Spinal cord (tissue), 10 donors: ENCODE measurements around the gene USP34. TPM values are rescaled to one million over a fixed set of nuclear protein-coding genes. Genes with fewer than 3 reads are reported as not detected.

ENCODE experiments used
- DNase-seq, 6 donors: peaks; one replicate each; pipeline versions ENCODE4 v3.0.0 to v3.0.0-alpha.2; 2013 to 2015; ENCODE audit warnings: low spot score in 6 of 6, low read depth in 4 of 6
- H3K27ac ChIP-seq: one replicate; pipeline ENCODE4 v1.5.1; 2013; ENCODE audit warnings: low read depth, low read length, control low read depth
- H3K27me3 ChIP-seq: one replicate; pipeline ENCODE4 v1.6.1; 2013; ENCODE audit warnings: low read length; ENCODE audit not compliant: control insufficient read depth, insufficient read depth
- H3K36me3 ChIP-seq: one replicate; pipeline ENCODE4 v1.6.1; 2013; ENCODE audit warnings: low read length; ENCODE audit not compliant: control insufficient read depth, insufficient read depth
- H3K4me1 ChIP-seq: one replicate; pipeline ENCODE4 v1.6.1; 2013; ENCODE audit warnings: low read length; ENCODE audit not compliant: control insufficient read depth, insufficient read depth
- H3K4me3 ChIP-seq: one replicate; pipeline ENCODE4 v1.5.1; 2013; ENCODE audit warnings: low read depth, low read length, control low read depth
- H3K9me3 ChIP-seq: one replicate; pipeline ENCODE4 v1.6.1; 2013; ENCODE audit warnings: low read length; ENCODE audit not compliant: control insufficient read depth, insufficient read depth
- WGBS: methylation state at CpG from one replicate; pipeline ENCODE4 v1.1.5; 2013; ENCODE audit warnings: missing lambda C conversion rate; ENCODE audit not compliant: insufficient coverage; 5-methylcytosine and 5-hydroxymethylcytosine counted together
- polyA plus RNA-seq, 2 donors: library from polyadenylated mRNA; unstranded; fragments of 120-200 nt; gene quantifications; one replicate each; pipeline ENCODE4 v1.2.1, GENCODE V29; 2013; ENCODE audit not compliant: insufficient read length in 2 of 2
- total RNA-seq, 2 donors: library from RNA; depleted of rRNA in 1 of 2; stranded (reverse); fragments of 120-200 nt in 1 of 2; fragments of >200 nt in 1 of 2; gene quantifications; one replicate each; pipeline versions ENCODE4 v1.2.3 to v1.2.4, GENCODE V29; 2013 to 2014
- donor health status: healthy.

USP34 gene
- total and polyA plus RNA-seq, 4 donors: 127 to 206 (median 143) TPM

DNA sequence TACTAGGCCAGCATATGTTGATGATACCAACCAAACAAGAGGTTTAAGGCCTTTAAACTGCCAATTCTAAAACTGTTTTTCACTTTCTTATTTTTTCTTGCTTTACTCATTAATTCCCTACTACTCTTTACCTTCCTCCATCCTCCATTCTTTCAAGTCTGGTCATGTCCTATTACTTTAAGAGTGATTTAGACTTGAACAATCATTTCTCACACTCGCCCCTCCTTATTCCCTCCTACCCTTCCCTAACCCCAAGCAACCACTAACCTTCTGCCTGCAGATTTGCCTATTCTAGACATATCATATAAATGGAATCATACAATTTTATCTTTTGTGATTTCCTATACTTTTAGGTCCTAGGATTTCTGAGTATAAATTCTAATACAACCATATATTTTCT lies 127.7 kb downstream of the USP34 start:
- Histone ChIP-seq H3K4me1 (no peaks in the 10 kb centered on the region), H3K36me3 (peaks cover 33% of the 10 kb centered on the region), H3K27ac (no peak overlapping the region), H3K27me3 (no peaks in the 10 kb centered on the region), H3K4me3 (no peak overlapping the region), H3K9me3 (no peaks in the 10 kb centered on the region)
- DNase-seq: no peak
- WGBS: no CpG with 5 or more reads among the region's 1 CpG

- Histone ChIP-seq H3K27ac (no peak overlapping the region), H3K36me3 (peaks cover 26% of the 10 kb centered on the region), H3K27me3 (no peaks in the 10 kb centered on the region), H3K9me3 (no peaks in the 10 kb centered on the region), H3K4me3 (no peak overlapping the region), H3K4me1 (no peaks in the 10 kb centered on the region)
- no peak for DNase-seq
- no CpG with 5 or more reads among the region's 2 CpGs for WGBS
Observed at GRCh38 chr2:61340242-61340641, 130.6 kb downstream of the USP34 start.

- Histone ChIP-seq H3K4me3 (no peak overlapping the region), H3K36me3 (peaks cover 21% of the 10 kb centered on the region), H3K27me3 (no peaks in the 10 kb centered on the region), H3K4me1 (no peaks in the 10 kb centered on the region), H3K9me3 (no peaks in the 10 kb centered on the region), H3K27ac (no peak overlapping the region)
- no peak for DNase-seq
Observed at GRCh38 chr2:61338447-61338846, 132.4 kb downstream of the USP34 start.

GRCh38 chr2:61335187-61335586 lies 135.7 kb downstream of the USP34 start:
- H3K27ac ChIP-seq: no peak overlapping the region

DNA sequence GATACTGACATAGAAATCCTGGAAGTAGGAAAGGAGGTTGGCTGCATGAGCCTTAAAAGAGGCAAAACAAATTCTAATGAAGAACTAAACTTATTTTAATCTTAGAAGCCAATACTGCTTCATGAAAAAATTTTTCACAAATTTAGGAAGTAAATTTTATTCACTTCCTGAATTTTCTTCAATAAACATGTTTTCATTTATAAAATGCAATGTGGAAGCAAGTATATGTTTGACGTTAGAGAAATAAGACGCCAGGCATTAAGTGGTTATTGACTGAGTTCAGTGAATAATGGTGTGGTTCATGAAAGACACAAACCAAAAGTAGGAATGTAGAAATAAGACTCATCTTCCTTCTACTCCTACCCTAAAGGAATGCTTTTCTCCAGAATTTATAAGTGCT lies 136.4 kb downstream of the USP34 start:
- no peaks in the 10 kb centered on the region for H3K9me3 ChIP-seq
- H3K4me1 ChIP-seq: no peaks in the 10 kb centered on the region
- DNase-seq: no peak
- no peaks in the 10 kb centered on the region for H3K27me3 ChIP-seq
- no peak overlapping the region for H3K4me3 ChIP-seq
- no CpG with 5 or more reads among the region's 2 CpGs for WGBS
- H3K36me3 ChIP-seq: peaks cover 8% of the 10 kb centered on the region
- H3K27ac ChIP-seq: no peak overlapping the region

More at GRCh38 chr2:61335187-61335586, 135.7 kb downstream of the USP34 start:
- Histone ChIP-seq H3K4me1 (no peaks in the 10 kb centered on the region), H3K36me3 (peaks cover 8% of the 10 kb centered on the region), H3K27me3 (no peaks in the 10 kb centered on the region), H3K4me3 (no peak overlapping the region), H3K9me3 (no peaks in the 10 kb centered on the region)
- WGBS: 100% methylated on average over 1 of the region's 3 CpGs
- DNase-seq: no peak

DNA sequence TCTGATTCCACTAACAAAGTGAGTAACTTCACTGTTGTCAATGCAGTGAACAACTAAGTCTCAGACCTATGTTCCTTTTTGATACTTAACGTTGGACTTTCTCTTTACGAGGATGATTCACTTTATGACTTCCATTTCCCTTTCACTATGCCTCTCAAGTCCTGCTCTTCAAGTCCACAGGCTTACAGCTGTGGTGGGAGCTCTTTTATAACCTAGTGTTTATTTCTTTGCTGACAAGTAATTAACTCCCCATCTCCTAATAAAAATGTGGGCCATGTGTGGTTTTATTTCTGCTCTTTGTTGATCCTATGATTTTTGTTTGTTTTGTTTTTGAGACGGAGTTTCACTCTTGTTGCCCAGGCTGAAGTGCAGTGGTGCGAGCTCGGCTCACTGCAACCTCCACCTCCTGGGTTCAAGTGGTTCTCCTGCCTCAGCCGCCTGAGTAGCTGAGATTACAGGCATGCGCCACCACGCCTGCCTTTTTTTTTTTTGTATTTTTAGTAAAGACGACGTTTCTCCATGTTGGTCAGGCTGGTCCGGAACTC lies 142.1 kb downstream of the USP34 start:
- Histone ChIP-seq H3K27ac (no peak overlapping the region), H3K4me3 (no peak overlapping the region), H3K4me1 (no peaks in the 10 kb centered on the region), H3K36me3 (peaks cover 6% of the 10 kb centered on the region), H3K27me3 (no peaks in the 10 kb centered on the region), H3K9me3 (no peaks in the 10 kb centered on the region)
- 60% methylated on average over 2 of the region's 11 CpGs for WGBS
- DNase-seq: no peak

GRCh38 chr2:61327173-61327572 lies 143.7 kb downstream of the USP34 start:
- no peaks in the 10 kb centered on the region for H3K27me3 ChIP-seq
- no peaks in the 10 kb centered on the region for H3K9me3 ChIP-seq
- peaks cover 12% of the 10 kb centered on the region for H3K36me3 ChIP-seq
- H3K4me1 ChIP-seq: no peaks in the 10 kb centered on the region
- no peak overlapping the region for H3K27ac ChIP-seq
- WGBS: no CpG with 5 or more reads among the region's 3 CpGs
- H3K4me3 ChIP-seq: no peak overlapping the region
- DNase-seq: no peak

GRCh38 chr2:61326423-61326822 lies 144.5 kb downstream of the USP34 start:
- Histone ChIP-seq H3K36me3 (peaks cover 12% of the 10 kb centered on the region), H3K9me3 (no peaks in the 10 kb centered on the region), H3K4me1 (no peaks in the 10 kb centered on the region), H3K4me3 (no peak overlapping the region), H3K27me3 (no peaks in the 10 kb centered on the region), H3K27ac (no peak overlapping the region)
- no peak for DNase-seq
- no CpG with 5 or more reads among the region's 3 CpGs for WGBS

- H3K9me3 ChIP-seq: no peaks in the 10 kb centered on the region
- peaks cover 14% of the 10 kb centered on the region for H3K36me3 ChIP-seq
- no peak overlapping the region for H3K4me3 ChIP-seq
- H3K27ac ChIP-seq: no peak overlapping the region
- H3K27me3 ChIP-seq: no peaks in the 10 kb centered on the region
- no peak for DNase-seq
- WGBS: 94% methylated on average over 2 of the region's 3 CpGs
- no peaks in the 10 kb centered on the region for H3K4me1 ChIP-seq
Observed at GRCh38 chr2:61320181-61320580, 150.7 kb downstream of the USP34 start.

GRCh38 chr2:61318553-61318952 lies 152.3 kb downstream of the USP34 start:
- Histone ChIP-seq H3K9me3 (no peaks in the 10 kb centered on the region), H3K27me3 (no peaks in the 10 kb centered on the region), H3K4me1 (no peaks in the 10 kb centered on the region), H3K36me3 (peaks cover 14% of the 10 kb centered on the region), H3K27ac (no peak overlapping the region), H3K4me3 (no peak overlapping the region)
- no CpG with 5 or more reads among the region's 1 CpG for WGBS
- DNase-seq: no peak
